IMR-90 (cell line): ENCODE measurements around the gene MRPL40.

Experiments used
- BHLHE40 ChIP-seq: fragments of 150-350 bp; IDR thresholded peaks from 2 replicates; pipeline ENCODE4 v1.6.1; 2016; ENCODE audit warnings: mild to moderate bottlenecking, low read depth, low read length
- POLR2A ChIP-seq: IDR thresholded peaks from 2 replicates; pipeline ENCODE4 v1.6.1; 2012; ENCODE audit warnings: mild to moderate bottlenecking, low read depth, low read length
- SMC3 ChIP-seq: fragments of 150-350 bp; IDR thresholded peaks from 2 replicates; pipeline ENCODE4 v1.6.1; 2016; ENCODE audit warnings: low read depth, mild to moderate bottlenecking, antibody characterized with exemption, low read length, moderate library complexity
- TF ChIP-seq, protein P1 (sequence below): conservative IDR thresholded peaks from 2 replicates; pipeline ENCODE4 v1.5.1; 2012; ENCODE audit warnings: mild to moderate bottlenecking, low read depth, low read length, improper control_type of control experiment
- TF ChIP-seq, protein P2 (sequence below): fragments of 150-350 bp; IDR thresholded peaks from 2 replicates; pipeline ENCODE4 v1.6.1; 2017; ENCODE audit warnings: mild to moderate bottlenecking, antibody characterized with exemption, low read length, low read depth

DNA sequence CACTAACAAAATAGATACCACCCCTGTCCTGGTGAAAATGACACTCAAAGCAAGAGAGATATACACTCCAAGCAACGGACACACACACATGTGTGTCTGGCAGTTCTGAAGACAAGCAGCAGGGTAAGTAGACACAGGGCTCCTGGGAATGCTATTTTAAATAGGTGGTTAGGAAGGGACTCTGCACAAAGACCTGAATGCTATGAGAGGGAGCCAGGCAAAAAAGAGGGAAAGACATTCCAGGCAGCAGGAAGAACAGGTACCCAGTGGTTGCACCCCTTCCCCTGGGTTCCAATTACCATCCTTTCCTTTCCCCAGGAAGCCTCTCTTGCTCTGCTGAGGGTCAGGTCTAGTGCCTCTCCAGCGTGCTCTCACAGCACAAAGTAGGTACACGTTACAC, 43.7 kb downstream of the MRPL40 start:
- TF ChIP-seq, protein P1, sequence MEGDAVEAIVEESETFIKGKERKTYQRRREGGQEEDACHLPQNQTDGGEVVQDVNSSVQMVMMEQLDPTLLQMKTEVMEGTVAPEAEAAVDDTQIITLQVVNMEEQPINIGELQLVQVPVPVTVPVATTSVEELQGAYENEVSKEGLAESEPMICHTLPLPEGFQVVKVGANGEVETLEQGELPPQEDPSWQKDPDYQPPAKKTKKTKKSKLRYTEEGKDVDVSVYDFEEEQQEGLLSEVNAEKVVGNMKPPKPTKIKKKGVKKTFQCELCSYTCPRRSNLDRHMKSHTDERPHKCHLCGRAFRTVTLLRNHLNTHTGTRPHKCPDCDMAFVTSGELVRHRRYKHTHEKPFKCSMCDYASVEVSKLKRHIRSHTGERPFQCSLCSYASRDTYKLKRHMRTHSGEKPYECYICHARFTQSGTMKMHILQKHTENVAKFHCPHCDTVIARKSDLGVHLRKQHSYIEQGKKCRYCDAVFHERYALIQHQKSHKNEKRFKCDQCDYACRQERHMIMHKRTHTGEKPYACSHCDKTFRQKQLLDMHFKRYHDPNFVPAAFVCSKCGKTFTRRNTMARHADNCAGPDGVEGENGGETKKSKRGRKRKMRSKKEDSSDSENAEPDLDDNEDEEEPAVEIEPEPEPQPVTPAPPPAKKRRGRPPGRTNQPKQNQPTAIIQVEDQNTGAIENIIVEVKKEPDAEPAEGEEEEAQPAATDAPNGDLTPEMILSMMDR = no peak
- TF ChIP-seq POLR2A = no peak
- TF ChIP-seq, protein P2, sequence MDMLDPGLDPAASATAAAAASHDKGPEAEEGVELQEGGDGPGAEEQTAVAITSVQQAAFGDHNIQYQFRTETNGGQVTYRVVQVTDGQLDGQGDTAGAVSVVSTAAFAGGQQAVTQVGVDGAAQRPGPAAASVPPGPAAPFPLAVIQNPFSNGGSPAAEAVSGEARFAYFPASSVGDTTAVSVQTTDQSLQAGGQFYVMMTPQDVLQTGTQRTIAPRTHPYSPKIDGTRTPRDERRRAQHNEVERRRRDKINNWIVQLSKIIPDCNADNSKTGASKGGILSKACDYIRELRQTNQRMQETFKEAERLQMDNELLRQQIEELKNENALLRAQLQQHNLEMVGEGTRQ = no peak
- no peak for TF ChIP-seq SMC3
- no peak for TF ChIP-seq BHLHE40
